Esophagus squamous epithelium (tissue), 4 donors: ENCODE results near the gene DDX17.

Experiments
- POLR2A ChIP-seq, 4 donors: fragments of 450-650 bp; IDR thresholded peaks; one replicate each; pipeline ENCODE4 v1.6.1; 2017; ENCODE audit warnings: antibody characterized with exemption in 4 of 4, mild to moderate bottlenecking in 4 of 4, moderate library complexity in 3 of 4
- TF ChIP-seq, protein P1 (sequence below), 6 experiments: fragments of 450-650 bp in 4 of 6; fragments of 200-600 bp in 2 of 6; sonication (generic) in 2 of 6; IDR thresholded peaks; one replicate each; pipeline ENCODE4 v1.5.1; 2016 to 2019; ENCODE audit warnings: antibody characterized with exemption in 6 of 6, mild to moderate bottlenecking in 4 of 6, moderate library complexity in 4 of 6

DNA sequence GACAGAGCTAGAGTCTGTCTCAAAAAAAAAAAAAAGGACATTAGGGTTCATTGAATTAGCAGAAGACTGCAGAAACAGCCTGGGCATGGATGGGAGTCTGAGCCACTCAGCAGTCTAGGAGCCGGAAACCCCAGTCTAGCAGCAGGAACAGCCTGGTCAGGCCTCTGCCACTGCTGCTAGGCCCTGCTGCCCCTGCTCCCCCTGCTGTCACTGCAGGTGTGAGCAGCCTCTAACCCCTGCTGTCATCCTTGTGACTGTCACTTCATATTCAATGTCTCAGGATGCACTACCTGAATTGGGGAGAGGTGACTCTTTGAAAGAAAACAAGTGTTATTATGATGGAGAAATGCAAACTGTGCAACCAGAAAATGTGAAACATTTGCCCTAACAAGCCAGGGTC is 7.0 kb upstream of the DDX17 start:
- TF ChIP-seq, protein P1, sequence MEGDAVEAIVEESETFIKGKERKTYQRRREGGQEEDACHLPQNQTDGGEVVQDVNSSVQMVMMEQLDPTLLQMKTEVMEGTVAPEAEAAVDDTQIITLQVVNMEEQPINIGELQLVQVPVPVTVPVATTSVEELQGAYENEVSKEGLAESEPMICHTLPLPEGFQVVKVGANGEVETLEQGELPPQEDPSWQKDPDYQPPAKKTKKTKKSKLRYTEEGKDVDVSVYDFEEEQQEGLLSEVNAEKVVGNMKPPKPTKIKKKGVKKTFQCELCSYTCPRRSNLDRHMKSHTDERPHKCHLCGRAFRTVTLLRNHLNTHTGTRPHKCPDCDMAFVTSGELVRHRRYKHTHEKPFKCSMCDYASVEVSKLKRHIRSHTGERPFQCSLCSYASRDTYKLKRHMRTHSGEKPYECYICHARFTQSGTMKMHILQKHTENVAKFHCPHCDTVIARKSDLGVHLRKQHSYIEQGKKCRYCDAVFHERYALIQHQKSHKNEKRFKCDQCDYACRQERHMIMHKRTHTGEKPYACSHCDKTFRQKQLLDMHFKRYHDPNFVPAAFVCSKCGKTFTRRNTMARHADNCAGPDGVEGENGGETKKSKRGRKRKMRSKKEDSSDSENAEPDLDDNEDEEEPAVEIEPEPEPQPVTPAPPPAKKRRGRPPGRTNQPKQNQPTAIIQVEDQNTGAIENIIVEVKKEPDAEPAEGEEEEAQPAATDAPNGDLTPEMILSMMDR (IDR thresholded peaks at IDR 0.05): peak in 2 of 6 experiments; percentile 7 to 14
- no peak for TF ChIP-seq POLR2A (IDR thresholded peaks at IDR 0.05)
